HG03469 (cell line): ENCODE results near the gene NKPD1.

Experiments
- ATAC-seq: cut with Tn5 transposase; IDR thresholded peaks from one replicate; pipeline ENCODE4 v1.9.1; 2021; ENCODE audit warnings: mild to moderate bottlenecking, moderate library complexity, moderate number of reproducible peaks; ENCODE audit not compliant: unreplicated experiment

Gene NKPD1

DNA sequence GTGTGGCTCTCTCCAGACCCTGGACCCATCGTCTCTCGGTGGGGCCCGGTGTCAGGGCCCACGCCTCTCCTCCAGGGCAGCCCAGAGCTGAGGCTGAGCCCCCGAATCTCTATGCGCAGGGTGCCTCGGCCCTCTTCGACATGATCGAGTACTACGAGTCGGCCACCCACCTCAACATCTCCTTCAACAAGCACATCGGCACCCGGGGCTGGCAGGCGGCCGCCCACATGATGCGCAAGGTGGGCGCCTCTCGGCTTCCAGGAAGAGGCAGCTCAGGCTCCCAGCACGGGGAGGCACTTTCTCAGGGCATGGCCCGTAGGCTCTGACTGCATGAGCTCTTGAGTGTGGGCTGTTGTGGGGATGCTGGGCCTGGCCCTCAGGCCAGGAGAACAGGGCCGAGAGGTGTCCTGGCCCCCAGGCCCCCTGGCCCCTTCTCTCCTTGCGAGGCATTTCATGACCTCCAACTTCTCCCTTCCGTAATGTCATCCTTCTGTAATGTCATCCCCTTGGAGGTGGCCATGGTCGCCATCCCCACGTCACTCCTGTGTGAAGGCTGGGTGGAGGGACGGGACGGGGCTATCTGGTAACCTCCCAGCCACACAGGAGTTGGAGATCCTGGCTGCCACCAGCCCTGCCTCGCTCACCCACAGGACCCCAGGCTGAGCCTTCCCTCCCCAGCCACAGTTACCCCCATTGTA is 19.4 kb downstream of the NKPD1 start:
- ATAC-seq = no peak

- ATAC-seq = no peak
Measured at GRCh38 chr19:45140533-45140932, 20.2 kb downstream of the NKPD1 start.

- no peak for ATAC-seq
Measured at GRCh38 chr19:45140144-45140503, 20.7 kb downstream of the NKPD1 start.

GRCh38 chr19:45139286-45140143 is 21.3 kb downstream of the NKPD1 start:
- no peak for ATAC-seq

GRCh38 chr19:45138303-45138751 is 22.5 kb downstream of the NKPD1 start:
- ATAC-seq = no peak

DNA sequence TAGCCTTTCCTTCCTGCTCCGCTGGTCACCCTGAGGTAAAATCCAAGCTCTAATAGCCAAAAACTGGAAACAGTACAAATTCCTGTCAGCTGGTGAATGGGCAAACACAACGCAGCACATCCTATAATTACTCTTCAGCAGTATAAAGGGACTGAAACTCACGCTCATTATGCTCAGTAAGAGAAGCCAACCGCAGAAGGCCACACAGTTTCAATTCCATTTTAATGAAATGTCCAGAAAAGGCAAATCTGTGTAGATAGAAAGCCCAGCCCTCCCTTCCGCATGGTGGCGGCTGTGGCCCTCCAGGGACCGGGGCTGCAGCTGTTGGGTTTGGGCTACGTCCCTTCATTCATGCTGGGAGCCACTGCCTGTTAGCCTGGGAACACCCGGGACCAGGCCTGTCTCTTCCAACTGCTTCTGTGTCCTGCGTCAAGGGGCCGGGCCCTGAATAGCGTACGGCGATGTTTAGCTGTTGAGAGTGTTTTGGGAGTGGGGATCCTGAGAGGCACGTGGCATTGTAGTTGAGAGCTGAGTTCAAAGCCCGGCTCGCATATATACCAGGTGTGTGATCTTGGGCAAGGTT is 23.5 kb downstream of the NKPD1 start:
- peak; percentile 54 for ATAC-seq

DNA sequence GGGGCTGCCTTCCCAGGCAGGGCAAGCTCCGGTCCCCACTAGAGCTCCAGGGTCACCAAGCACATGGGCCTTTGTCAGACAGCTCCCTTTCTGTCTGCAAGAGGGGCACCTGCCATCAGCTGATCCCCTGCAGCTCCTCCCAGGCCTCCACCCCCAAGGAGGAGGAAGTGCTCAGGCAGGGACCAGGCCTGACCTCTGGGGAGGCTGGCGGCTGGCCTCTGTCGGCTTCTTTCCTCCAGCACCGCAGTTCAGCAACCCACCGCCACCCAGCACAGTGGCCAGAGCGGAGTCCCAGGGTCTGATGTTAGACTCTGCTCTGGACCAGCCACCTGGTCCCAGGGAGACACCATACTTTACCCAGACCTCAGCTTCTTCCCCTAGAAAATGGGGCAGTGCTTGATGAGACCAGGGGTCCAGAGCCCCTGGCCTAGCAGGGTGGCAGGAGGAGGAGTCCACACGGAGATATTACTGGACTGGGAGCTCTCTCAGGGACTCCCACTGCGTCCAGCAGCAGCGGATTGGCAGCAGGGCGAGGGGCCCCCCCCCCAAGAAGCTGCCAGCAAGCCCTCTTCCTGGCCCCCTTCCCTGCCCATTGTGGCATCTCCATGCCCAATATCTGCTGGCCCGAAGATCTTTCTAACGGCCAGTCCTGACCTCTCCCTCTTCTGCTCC is 24.1 kb downstream of the NKPD1 start:
- ATAC-seq = no peak

GRCh38 chr19:45135176-45135885 is 25.5 kb downstream of the NKPD1 start:
- no peak for ATAC-seq

DNA sequence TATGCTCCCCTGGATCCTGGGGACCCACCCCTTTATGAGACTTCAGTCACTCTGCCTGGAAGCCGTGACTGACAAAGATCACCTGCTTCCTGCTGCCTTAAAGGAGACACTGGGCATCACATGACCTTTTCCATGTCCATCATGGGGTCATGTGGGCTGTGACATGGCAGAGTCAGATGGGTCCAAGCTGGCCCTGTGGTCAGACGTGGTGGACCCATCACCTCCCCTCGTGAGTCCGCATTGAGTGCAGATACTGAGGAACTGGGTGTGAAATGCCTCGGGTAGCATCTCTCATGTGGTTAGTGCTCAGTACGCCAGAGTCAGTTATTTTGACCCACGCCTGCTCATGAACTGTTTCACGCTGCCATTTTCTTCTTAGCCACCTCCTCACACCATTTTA is 27.1 kb downstream of the NKPD1 start:
- ATAC-seq = no peak

DNA sequence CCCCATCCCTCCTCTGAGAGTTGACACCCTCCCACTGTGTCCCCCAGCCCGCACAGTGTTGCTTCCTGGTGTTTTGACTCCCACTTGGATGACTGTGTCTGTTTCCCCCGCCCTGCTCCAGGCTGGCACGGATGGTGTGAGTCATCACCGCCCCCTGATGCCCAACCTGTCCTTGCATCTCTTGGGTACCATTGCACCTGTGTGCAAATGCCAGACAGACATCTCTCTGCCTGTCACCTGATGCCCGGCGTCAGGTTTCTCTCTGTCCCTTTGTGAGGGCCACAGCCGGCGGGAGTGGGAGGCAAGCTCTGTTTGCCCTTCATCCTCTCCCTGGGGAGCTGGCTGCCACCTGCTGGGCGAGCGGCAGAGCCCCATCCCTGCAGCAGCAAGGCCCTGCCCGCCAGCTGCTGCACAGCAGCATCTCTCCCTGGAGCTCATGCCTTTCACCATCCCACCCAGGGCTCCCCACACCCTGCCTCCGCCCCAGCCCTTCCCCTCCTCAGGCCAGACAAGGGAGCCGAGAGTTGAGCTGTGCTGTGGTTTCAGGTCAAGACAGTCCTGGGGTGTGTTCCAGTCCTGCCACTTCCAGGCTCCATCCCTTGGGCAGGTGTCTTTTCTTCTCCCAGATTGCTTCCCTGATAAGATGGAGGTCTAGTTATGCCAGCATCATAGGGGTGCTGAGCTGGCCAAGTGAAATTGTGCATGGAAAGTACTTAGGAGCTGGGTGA is 29.7 kb downstream of the NKPD1 start:
- no peak for ATAC-seq

GRCh38 chr19:45130236-45130635 is 30.5 kb downstream of the NKPD1 start:
- no peak for ATAC-seq

- no peak for ATAC-seq
Measured at GRCh38 chr19:45128806-45129205, 32.0 kb downstream of the NKPD1 start.

DNA sequence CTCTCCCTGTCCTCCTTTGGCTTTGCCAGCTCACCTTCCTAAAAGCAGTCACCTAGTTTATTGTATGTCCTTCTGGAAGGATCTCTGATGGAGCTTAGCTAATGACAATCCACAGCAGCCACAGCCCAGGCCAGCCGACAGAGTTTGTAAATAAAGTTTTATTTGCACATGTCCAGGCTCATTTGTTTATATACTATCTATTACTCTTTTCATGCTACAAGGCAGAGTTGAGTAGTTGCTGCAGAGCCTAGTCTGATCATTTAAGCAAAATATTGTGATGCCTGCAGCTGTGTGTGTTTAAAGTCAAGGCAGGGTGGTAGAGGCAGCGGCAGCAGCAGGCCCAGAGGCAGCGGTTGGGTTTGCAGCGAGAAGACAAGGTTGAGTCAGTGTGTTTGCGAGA is 32.6 kb downstream of the NKPD1 start:
- no peak for ATAC-seq

DNA sequence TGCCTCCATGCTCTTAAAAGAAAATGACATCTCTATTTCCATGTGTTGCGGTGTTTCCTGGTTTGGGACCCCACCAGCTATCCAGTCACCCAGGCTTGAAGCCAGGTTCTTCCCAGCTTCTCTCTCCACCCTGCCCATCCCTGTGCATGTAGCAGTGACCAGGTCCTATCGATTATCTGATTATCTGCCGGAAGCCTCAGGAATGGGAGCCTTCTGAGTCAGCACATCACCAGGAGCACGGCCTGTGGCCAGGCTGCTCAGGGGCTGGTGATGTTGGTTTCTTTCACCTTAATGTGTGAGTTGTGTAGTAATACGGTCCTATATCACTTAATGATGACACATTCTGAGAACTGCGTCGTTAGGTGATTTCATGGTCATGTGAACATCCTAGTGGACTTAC is 34.1 kb downstream of the NKPD1 start:
- no peak for ATAC-seq

DNA sequence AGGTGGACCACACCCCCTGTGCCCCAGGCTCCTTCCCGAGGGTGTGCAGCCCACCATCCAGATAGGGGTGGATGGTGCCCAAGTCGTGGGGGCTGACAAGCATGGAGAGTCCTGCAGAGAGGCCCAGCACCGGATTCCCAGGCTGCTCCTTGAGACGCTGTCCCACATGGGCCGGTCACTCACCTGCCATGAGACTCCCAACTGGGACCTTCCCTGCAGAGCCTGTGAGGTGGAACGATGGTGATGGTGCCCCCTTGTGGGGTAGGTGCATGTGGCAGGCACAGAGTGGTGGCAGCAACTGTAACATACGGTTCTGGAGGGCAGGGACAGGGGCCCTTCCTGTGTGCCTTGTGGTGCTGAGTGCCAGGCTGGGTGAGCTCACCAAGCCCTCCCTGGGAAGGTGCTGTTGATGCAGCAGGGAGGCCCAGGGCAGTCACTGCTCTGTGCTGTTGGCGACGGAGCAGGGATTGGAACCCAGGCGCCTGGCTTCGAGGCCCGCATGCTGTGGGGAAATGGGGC is 34.7 kb downstream of the NKPD1 start:
- ATAC-seq = no peak

DNA sequence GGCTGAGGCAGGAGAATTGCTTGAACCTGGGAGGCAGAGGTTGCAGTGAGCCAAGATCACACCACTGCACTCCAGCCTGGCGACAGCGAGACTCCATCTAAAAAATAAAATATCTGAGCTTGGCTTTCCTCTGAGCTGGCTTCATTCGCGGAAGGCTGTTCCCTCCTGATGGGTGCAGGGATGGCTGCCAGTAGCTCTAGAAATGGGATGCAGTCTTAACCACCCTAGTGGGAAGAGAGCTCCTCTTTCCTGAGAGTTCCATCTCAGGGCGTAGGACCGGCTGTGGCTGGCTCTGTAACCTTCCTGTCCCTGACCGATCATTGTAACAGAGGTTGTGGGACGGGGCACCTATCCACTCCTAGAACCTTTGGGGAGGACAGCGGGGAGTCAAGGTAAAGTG is 35.4 kb downstream of the NKPD1 start:
- no peak for ATAC-seq

DNA sequence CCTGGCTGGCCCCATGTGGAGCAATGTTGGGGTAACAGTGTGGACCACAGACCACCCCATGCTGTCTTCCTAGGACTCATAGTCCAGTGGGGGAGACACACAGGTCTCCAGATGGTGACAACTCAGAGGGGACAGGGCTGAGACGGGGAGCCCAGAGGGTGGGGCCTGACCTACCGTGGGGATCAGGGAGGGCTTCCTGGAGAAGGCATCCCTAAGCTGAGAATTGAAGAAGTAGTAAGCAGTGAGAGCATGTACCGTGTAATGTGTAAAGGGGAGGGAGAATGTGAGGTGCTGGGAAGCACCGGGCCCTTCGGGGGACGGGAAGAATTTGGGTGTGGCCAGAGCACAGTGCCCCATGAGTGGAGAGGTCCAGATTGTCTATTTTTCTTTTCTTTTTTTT is 36.8 kb downstream of the NKPD1 start:
- no peak for ATAC-seq

- ATAC-seq = no peak
Measured at GRCh38 chr19:45123440-45123850, 37.3 kb downstream of the NKPD1 start.

- no peak for ATAC-seq
Measured at GRCh38 chr19:45122832-45123231, 38.0 kb downstream of the NKPD1 start.

DNA sequence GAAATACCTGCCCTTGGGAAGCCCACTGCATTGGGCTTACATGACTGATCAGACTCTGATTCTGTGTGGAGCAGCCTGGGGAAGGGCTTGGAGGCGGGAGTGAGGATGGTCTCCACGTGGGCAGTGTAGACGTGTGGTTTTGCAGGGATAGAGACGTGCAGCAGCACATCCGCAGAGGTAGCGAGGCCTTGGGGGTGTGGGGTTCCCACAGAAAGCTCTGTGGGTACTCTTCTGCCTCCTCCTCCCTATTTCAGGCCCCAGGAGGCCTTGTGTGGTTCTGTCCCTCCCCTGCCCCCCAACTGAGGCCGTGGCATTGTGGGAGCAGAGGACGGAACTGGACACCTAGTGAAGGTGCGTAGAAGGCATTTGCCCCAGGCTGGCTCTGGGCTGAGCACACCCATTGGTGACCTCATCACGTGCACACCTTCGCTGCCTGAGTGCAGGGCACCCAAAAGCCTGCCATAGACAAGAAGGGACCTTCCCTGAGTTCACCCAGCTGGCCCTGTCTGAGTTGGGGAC is 38.9 kb downstream of the NKPD1 start:
- ATAC-seq = no peak
